ENCODE measurements around the gene C1orf74.

- no peak for TF ChIP-seq POLR2A (IDR thresholded peaks at IDR 0.05)
- TF ChIP-seq CTCF (IDR thresholded peaks at IDR 0.05) = no peak
These were observed 32.6 kb upstream of the C1orf74 start for GRCh38 chr1:209816923-209817322.

Measured in breast epithelium (tissue), 3 donors.